ENCODE measurements around the gene CTSZ.
"Not testable (repeated sequence)": the region's sequence is repeated elsewhere in the genome, so short reads cannot be mapped to it uniquely, and the experiment has no call there.

Gene CTSZ

DNA sequence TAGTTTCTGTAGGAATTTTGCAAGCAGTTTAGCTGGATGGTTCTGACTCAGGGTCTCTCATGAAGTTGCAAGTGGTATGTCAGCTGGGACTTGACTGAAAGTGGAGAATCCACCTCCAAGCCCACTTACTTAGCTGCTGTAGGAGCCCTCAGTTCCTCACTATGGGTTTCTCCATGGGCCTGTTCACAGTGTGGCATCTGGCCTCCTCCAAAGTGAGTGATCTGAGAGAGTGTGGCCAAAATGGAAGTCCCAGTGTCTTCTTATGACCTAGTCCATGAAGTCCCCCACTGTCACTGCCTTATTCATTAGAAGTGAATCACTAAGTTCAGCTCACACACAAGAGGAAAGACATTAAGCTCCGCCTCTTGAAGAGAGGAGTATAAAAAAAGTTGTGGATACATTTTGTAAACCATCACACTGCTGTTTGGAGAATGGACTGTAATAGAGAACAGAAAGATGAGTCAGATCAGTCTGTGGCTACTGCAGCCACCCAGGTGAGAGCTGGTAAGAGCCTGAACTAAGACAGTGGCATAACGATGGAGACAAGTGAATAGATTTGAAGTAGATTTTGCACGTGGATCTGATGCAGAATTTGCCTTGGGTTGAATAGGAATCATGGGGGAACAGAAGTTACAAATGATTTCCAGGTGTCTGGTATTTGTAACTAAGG is 30.9 kb downstream of the CTSZ start:
- DNase-seq: no peak

DNA sequence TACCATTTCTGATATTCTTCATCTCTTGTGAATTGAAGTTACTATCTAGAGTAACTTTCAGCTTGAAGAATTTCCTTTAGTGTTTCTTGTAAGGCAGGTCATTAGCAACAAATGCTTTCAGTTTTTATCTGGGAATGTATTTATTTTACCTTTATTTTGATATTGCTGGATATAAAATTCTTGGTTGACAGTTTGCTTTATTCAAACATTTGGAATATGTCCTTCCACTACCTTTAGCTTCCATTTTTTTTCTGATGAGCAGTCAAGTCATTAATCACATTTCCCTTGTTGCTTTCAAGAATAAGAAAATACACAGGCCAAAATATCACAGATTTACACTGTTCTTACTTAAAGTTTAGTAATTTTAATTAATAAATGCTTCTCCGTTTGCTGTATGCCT is 31.7 kb downstream of the CTSZ start:
- DNase-seq: no peak

DNA sequence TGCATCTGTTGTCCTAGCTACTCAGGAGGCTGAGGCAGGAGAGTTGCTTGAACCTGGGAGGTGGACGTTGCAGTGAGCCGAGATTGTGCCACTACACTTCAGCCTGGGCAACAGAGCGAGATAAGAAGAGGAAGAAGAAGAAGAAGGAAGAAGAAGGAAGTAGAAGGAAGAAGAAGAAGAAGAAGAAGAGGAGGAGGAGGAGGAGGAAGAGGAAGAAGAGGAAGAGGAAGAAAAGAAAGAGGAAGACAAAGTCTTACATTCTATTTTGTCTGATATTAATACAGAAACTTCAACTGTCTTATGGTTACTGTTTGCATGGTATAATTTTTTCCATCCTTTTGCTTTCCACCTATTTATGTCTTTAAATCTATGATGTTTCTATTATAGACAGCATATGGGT is 33.2 kb downstream of the CTSZ start:
- DNase-seq: no peak

DNA sequence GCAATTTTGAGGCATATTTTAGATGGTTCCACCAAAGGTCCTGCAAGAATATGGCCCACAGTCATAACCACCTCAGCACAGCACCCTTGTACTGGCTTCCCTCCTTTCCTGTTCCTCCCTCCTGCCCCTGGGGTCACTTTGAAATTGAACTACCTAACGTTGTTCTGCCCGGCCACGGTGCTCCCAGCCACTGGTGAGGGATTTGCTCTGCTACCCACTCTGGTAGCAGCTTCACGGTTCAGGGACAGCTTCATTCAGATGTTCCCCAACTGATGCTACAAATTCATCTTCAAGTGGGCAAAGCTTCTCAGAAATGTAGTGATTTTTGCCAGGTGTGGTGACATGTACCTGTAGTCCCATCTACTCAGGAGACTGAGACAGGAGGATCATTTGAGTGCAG is 33.9 kb downstream of the CTSZ start:
- DNase-seq: no peak

DNA sequence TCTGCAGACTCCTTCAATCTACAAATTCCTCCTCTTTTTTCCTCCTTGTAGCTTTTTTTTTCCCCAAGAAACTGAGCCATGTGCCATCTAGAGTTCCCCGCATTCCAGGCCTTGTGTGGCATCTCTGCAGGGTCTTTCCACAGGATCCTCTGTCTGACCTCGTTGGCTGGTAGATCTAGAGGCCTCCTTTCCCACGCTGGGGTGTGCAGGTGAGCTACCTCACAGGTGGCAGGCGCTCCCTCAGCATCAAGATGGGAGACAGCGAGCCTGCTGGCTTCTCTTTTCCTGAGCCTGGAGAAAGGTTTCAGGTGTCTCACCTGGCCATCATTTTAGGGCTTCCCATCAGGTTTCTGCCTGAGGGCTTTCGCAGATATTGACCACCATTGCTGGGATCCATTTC is 35.6 kb downstream of the CTSZ start:
- DNase-seq: no peak

DNA sequence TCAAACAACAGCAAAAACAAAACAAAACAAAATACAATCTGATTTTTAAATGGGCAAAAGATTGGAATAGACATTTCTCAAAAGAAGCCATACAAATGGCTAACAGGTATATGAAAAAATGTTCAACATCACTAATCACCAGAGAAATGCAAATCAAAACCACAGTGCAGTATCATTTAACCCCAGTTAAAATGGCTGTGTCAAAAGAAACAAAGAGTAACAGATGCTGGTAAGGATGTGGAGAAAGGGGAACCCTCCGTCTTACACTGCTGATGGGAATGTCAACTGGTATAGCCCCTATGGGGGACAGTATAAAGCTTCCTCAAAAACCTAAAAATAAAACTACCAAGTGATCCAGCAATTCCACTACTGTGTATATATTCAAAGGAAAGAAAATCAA is 36.9 kb downstream of the CTSZ start:
- no peak for DNase-seq

DNA sequence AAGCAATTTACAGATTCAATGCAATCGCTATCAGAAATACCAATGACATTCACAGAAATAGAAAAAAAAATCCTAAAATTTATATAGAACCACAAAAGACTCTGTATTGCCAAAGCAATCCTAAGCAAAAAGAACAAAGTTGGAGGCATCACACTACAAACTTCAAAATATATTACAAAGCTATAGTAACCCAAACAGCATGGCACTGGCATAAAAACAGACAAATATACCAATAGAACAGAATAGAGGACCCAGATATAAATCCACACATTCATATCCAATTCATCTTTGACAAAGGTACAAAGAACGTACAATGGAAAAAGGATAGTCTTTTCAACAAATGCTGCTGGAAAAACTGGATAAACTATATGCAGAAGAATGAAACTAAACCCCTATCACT is 37.6 kb downstream of the CTSZ start:
- no peak for DNase-seq

DNA sequence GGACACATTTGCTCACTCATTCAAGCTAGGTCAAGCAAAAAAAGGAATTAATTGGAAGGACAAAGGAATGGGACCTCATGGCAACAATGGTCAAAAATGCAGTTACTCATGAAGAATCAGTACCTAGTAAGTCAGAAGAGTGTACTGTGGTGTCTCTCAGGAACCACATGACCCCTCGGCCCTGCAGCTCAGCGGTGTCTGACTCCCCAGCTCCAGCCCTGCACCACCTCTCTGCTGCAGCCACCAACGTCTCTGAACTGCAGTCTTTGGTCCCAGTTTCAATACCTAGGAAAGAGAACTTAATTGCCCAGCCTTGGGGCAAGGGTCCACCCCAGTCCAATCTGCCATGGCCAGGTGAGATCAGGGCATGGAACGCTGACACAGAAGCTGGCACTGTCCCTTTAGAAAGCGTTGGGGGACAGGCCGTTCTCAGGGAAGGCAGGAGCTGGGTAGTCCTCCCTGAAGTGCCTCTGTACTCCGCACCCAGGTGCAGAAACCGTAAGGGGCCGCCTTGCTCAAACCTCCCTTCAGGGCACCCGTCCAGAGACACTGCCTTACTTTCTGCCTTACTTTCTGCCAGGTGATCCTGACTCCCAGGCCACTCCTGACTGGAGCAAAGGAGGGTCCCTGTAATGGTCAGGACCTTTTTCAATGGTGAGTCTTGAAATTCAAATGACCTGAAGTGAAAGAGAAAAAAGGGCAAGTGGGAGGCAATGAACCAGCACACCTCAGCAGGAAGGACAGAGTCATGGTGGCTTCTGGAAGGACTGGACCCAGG is 39.2 kb downstream of the CTSZ start:
- no peak for DNase-seq

DNA sequence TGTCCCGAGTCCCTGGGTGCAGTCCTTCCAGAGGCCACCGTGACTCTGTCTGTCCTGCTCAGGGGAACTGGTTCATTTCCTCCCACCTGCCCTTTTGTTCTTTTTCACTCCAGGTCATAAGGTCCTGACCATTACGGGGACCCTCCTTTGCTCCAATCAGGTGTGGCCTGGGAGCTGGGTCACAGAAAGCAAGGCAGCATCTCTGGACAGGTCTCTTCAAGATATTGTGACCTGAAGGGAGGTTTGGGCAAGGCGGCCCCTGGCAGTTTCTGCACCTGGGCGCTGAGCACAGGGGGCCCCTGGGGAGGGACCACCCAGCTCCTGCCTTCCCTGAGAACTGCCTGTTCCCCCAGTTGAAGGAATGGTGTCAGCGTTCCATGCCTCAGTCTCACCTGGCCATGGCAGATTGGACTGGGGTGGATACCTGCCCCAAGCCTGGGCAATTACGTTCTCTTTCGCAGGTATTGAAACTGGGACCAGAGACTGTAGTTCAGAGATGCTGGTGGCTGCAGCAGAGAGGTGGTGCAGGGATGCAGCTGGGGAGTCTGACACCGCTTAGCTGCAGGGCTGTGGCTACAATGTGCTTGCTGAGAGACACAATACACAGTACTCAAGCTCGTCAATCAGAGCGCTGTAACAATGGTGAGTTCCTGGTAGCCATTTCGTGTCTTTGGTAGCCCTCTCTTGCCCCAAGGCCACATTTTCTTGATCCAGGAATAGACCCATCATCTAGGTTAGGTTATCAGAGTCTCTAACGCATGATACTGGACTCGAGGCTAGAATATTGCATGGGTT is 41.6 kb downstream of the CTSZ start:
- DNase-seq: no peak

DNA sequence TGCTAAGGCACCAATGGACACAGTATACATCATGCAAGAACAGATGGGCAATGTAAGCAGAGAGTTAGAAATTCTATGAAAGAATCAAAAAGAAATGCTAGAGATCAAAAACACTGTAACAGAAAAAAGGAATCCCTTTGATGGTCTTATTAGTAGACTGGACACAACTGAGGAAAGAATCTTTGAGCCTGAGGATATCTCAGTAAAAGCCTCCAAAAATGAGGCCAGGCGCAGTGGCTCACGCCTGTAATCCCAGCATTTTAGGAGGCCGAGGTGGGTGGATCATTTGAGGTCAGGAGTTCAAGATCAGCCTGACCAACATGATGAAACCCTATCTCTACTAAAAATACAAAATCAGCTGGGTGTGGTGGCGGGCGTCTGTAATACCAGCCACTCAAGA is 43.1 kb downstream of the CTSZ start:
- DNase-seq: not testable (repeated sequence)

DNA sequence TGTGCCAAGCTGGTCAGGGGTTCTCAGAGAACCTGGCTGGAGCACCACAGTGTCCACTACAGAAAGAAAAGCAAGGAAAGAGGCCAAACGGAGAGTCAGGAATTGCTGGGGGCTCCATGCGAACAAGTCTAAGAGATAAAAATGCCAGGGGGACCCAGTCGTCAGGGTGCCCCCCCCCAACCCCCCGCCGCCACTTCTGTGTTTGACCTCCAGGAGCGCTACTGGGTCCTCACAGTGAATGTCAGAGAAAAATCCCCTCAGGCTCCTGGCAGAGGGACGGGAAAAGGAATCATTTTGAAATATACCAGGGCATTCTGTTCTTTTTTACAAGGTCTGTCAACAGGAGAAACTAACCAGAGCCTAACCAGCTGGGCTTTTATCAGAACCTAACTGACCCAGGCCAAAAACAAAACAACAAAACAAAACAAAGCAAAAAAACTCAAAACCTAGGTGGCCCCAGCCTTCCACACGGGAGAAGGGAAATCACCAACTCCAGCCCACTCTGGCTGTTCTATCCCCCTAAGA is 43.9 kb downstream of the CTSZ start:
- DNase-seq: no peak

DNA sequence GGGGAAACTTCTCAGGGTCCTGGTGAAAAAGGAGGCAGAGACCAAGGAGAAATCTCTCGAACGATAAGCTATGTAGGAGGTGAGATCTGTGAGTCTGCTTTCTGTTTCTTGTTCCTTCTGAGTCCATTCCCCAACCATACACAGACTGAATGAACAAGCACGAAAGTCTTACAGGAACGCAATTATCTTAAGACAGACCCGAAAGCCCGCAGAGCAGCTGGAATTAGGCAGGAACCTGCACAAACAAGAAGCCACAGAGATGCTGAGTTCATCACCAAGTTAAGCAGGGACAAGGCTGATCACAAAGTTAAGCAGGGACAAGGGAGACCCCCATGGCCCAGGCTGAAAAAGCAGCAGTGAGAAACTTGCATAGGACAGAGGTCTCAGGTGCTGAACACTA is 47.4 kb downstream of the CTSZ start:
- no peak for DNase-seq

DNA sequence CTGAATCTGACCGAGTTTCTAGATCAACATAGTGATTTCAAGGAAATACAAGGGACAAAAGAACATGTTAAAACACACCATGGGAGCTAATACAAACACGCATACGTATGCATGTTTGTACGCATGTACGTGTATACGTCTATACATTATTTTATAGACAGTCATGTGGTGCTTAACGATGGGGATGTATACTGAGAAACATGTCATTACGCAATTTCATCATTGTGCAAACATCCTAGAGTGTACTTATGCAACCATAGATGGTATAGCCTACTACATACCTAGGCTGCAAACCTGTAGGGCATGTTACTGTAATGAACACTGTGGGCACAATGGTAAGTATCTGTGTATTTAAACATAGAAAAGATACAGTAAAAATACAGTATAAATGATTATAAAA is 51.0 kb downstream of the CTSZ start:
- no peak for DNase-seq

DNA sequence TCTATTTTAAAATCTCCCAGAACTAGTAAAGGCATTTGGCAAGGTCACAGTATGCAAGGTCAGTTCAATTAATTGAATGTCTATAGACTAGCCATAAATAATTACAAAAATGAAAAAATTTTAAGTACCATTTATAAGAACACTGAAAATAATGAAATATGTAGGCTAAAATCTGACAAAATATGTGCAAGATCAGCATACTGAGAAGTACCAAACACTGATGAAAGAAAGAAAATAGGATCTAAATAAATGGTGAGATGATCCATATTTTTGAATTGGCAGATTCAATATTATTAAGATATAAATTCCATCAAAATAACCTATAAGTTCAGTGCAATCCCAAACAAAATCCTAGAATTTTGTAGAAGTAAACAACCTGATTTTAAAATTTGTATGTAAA is 54.0 kb downstream of the CTSZ start:
- DNase-seq: no peak

DNA sequence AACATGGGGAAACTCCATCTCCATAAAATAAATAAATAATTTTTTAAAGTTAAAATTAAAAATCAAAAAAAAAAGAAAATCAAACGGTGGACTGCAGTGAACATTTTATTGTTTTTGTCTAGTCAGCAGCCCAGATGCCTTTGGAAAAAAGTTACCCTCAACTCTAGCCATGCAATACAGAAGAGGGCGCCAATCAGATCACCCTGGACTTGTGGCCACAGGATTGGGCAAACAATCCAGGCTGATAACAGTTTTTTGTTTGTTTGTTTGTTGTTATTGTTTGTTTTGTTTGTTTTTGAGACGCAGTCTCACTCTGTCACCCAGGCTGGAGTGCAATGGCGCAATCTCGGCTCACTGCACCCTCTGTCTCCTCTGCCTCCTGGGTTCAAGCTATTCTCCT is 56.5 kb downstream of the CTSZ start:
- no peak for DNase-seq

DNA sequence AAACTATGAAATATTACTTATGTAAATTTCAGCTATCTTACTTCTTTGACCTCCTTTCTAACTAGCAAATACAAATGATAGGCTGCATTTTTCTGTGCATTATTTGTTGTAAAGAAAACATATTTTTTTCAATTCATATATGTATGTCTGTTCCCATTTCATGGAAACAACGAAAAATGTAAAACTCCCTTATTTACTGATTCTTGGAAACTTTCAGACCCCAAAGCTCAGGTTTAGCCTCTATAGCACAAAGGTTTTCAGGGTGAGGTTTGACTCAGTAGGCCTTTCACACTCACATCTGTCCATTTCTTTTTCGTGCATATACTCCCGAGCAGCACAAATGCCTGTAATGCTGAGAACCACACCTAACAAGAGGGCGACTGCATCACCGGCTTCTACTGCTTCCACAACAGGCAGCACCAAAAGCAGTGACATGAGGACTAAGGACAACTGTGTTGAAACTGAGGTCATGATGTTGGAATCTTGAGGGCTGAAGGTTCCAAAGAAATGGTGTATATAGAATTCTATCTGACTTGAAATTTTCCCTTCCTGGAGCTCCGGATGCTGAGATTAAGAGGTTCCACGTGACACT is 59.2 kb downstream of the CTSZ start:
- DNase-seq: not testable (repeated sequence)

DNA sequence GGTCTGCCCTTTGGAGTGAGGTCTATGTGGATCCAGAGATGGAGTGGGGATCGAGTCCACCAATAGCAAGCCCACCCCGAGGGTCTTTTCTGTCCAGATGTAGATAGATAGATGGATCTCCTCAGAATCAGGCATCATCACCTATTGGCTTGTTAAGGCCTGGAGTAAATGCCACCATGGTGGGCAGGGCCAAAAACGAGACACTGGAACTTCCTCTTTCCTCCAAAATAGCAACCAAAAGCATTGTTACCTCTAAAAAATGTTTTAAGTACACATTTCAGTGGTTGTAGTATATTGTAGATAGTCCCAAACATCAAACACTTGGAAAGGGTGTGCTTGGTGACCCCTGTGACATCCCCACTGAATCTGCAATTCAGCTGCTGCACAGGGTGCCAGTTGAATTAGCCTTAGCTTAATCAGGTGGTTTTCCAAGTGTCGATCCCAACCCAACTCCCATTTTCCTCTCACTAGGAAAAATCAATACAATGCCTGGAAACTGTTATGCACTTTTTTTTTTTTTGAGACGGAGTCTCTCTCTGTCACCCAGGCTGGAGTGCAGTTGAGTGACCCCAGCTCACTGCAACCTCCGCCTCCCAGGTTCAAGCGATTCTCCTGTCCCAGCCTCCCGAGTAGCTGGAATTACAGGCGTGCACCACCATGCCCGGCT is 61.0 kb downstream of the CTSZ start:
- no peak for DNase-seq
